Trophoblast cell (in vitro differentiated cells and primary cell): ENCODE results near the gene PNMA6F.

Experiments used
- DNase-seq, 2 donors: peaks; one replicate each; pipeline ENCODE4 v3.0.0-alpha.2; 2016
- H2AFZ ChIP-seq: 2 replicates; pipeline ENCODE4 v1.6.1; 2013; ENCODE audit warnings: low read length, moderate library complexity, mild to moderate bottlenecking; ENCODE audit not compliant: insufficient read depth, poor library complexity
- H2AK5ac ChIP-seq: 2 replicates; pipeline ENCODE4 v1.6.1; 2013; ENCODE audit warnings: mild to moderate bottlenecking, low read length
- H2BK120ac ChIP-seq: 2 replicates; pipeline ENCODE4 v1.6.1; 2013; ENCODE audit warnings: low read length, mild to moderate bottlenecking, moderate library complexity; ENCODE audit not compliant: insufficient read depth, poor library complexity
- H2BK12ac ChIP-seq: 2 replicates; pipeline ENCODE4 v1.6.1; 2013; ENCODE audit warnings: mild to moderate bottlenecking, low read length, moderate library complexity
- H2BK5ac ChIP-seq: 2 replicates; pipeline ENCODE4 v1.6.1; 2013; ENCODE audit warnings: low read length, low read depth, moderate library complexity, mild to moderate bottlenecking; ENCODE audit not compliant: poor library complexity
- H3K14ac ChIP-seq: 2 replicates; pipeline ENCODE4 v1.6.1; 2013; ENCODE audit warnings: mild to moderate bottlenecking, low read length
- H3K18ac ChIP-seq: 2 replicates; pipeline ENCODE4 v1.6.1; 2013; ENCODE audit warnings: mild to moderate bottlenecking, low read length
- H3K23ac ChIP-seq: 2 replicates; pipeline ENCODE4 v1.6.1; 2013; ENCODE audit warnings: low read length
- H3K27ac ChIP-seq: 2 replicates; pipeline ENCODE4 v1.5.1; 2013; ENCODE audit warnings: low read depth, mild to moderate bottlenecking, inconsistent platforms, low read length, moderate library complexity
- H3K27me3 ChIP-seq: 2 replicates; pipeline ENCODE4 v1.6.1; 2013; ENCODE audit warnings: inconsistent platforms, mild to moderate bottlenecking, low read length, moderate library complexity; ENCODE audit not compliant: insufficient read depth
- H3K36me3 ChIP-seq, 2 experiments: 1 replicate in 1 of 2; 2 replicates in 1 of 2; pipeline ENCODE4 v1.6.1; 2013; ENCODE audit warnings: low read length in 2 of 2, mild to moderate bottlenecking in 2 of 2, moderate library complexity in 1 of 2; ENCODE audit not compliant: insufficient read depth in 2 of 2, control insufficient read depth in 1 of 2
- H3K4ac ChIP-seq: 2 replicates; pipeline ENCODE4 v1.6.1; 2013; ENCODE audit warnings: low read depth, mild to moderate bottlenecking, low read length, moderate library complexity
- H3K4me1 ChIP-seq, 2 experiments: 1 replicate in 1 of 2; 2 replicates in 1 of 2; pipeline ENCODE4 v1.6.1; 2013; ENCODE audit warnings: low read length in 2 of 2, mild to moderate bottlenecking in 2 of 2, moderate library complexity in 1 of 2; ENCODE audit not compliant: insufficient read depth in 2 of 2, control insufficient read depth in 1 of 2
- H3K4me2 ChIP-seq: 2 replicates; pipeline ENCODE4 v1.6.1; 2013; ENCODE audit warnings: inconsistent platforms, mild to moderate bottlenecking, low read length, moderate library complexity
- H3K4me3 ChIP-seq: 2 replicates; pipeline ENCODE4 v1.5.1; 2013; ENCODE audit warnings: mild to moderate bottlenecking, low read depth, low read length, inconsistent platforms
- H3K79me1 ChIP-seq: one replicate; pipeline ENCODE4 v1.6.1; 2013; ENCODE audit warnings: low read length
- H3K79me2 ChIP-seq: 2 replicates; pipeline ENCODE4 v1.6.1; 2013; ENCODE audit warnings: low read length, mild to moderate bottlenecking; ENCODE audit not compliant: control insufficient read depth, insufficient read depth, poor library complexity
- H3K9ac ChIP-seq: 2 replicates; pipeline ENCODE4 v1.6.1; 2013; ENCODE audit warnings: mild to moderate bottlenecking, low read length
- H3K9me3 ChIP-seq: 2 replicates; pipeline ENCODE4 v1.6.1; 2013; ENCODE audit warnings: low read depth, mild to moderate bottlenecking, control low read depth, inconsistent platforms, low read length; ENCODE audit not compliant: insufficient read depth
- H4K12ac ChIP-seq: 2 replicates; pipeline ENCODE4 v1.6.1; 2013; ENCODE audit warnings: low read depth, mild to moderate bottlenecking, low read length, moderate library complexity
- H4K8ac ChIP-seq: 2 replicates; pipeline ENCODE4 v1.6.1; 2013; ENCODE audit warnings: low read depth, mild to moderate bottlenecking, low read length, moderate library complexity
- H4K91ac ChIP-seq: one replicate; pipeline ENCODE4 v1.6.1; 2013; ENCODE audit warnings: low read depth, mild to moderate bottlenecking, low read length, moderate library complexity
- WGBS: extraction: QIAGEN DNeasy Blood & Tissue Kit; methylation state at CpG from one replicate; pipeline ENCODE4 v1.1.7; 2013; ENCODE audit warnings: missing lambda C conversion rate; ENCODE audit not compliant: insufficient read length, insufficient coverage; ENCODE audit errors: extremely low coverage; 5-methylcytosine and 5-hydroxymethylcytosine counted together

Gene PNMA6F

GRCh38 chrX:153312041-153312440 is 9.5 kb downstream of the PNMA6F start:
- H3K4me2 ChIP-seq, result no peak overlapping the region
- H2BK12ac ChIP-seq, result no peak overlapping the region
- no peak overlapping the region for H4K91ac ChIP-seq
- no peaks in the 10 kb centered on the region for H3K79me2 ChIP-seq
- WGBS, result no CpG with 5 or more reads among the region's 5 CpGs
- no peaks in the 10 kb centered on the region for H3K79me1 ChIP-seq
- no peak overlapping the region for H3K4me3 ChIP-seq
- no peaks in the 10 kb centered on the region for H3K4me1 ChIP-seq
- no peak for DNase-seq
- no peak overlapping the region for H2AK5ac ChIP-seq
- H3K36me3 ChIP-seq, result no peaks in the 10 kb centered on the region
- H3K18ac ChIP-seq, result no peak overlapping the region
- H3K23ac ChIP-seq, result no peak overlapping the region
- no peak overlapping the region for H4K12ac ChIP-seq
- no peak overlapping the region for H2BK5ac ChIP-seq
- no peak overlapping the region for H3K9ac ChIP-seq
- H2AFZ ChIP-seq, result no peak overlapping the region
- no peak overlapping the region for H3K14ac ChIP-seq
- H2BK120ac ChIP-seq, result no peak overlapping the region
- no peak overlapping the region for H3K27ac ChIP-seq
- no peaks in the 10 kb centered on the region for H3K27me3 ChIP-seq
- H3K4ac ChIP-seq, result no peak overlapping the region
- H3K9me3 ChIP-seq, result no peaks in the 10 kb centered on the region
- H4K8ac ChIP-seq, result no peak overlapping the region

GRCh38 chrX:153310901-153311300 is 10.7 kb downstream of the PNMA6F start:
- Histone ChIP-seq H3K4me3 (no peak overlapping the region), H3K27ac (no peak overlapping the region), H3K18ac (no peak overlapping the region), H3K14ac (no peak overlapping the region), H3K36me3 (no peaks in the 10 kb centered on the region), H2BK12ac (no peak overlapping the region), H2BK5ac (no peak overlapping the region), H4K12ac (no peak overlapping the region), H3K9me3 (no peaks in the 10 kb centered on the region), H3K9ac (no peak overlapping the region), H2BK120ac (no peak overlapping the region), H2AFZ (no peak overlapping the region), H3K4me1 (no peaks in the 10 kb centered on the region), H3K79me2 (no peaks in the 10 kb centered on the region), H3K79me1 (no peaks in the 10 kb centered on the region), H4K8ac (no peak overlapping the region), H3K4ac (no peak overlapping the region), H4K91ac (no peak overlapping the region), H3K27me3 (no peaks in the 10 kb centered on the region), H3K4me2 (no peak overlapping the region), H3K23ac (no peak overlapping the region), H2AK5ac (no peak overlapping the region)
- no peak for DNase-seq
- WGBS, result no CpG with 5 or more reads among the region's 9 CpGs

GRCh38 chrX:153307276-153308178 is 14.0 kb downstream of the PNMA6F start:
- H3K4ac ChIP-seq, result no peak overlapping the region
- H4K12ac ChIP-seq, result no peak overlapping the region
- no peak overlapping the region for H3K14ac ChIP-seq
- no peak overlapping the region for H2AFZ ChIP-seq
- H3K36me3 ChIP-seq, result no peaks in the 10 kb centered on the region
- H3K27ac ChIP-seq, result no peak overlapping the region
- H4K8ac ChIP-seq, result no peak overlapping the region
- H3K79me1 ChIP-seq, result no peaks in the 10 kb centered on the region
- no peak overlapping the region for H3K4me3 ChIP-seq
- no peak overlapping the region for H2BK120ac ChIP-seq
- H3K9ac ChIP-seq, result no peak overlapping the region
- H2BK12ac ChIP-seq, result no peak overlapping the region
- no peaks in the 10 kb centered on the region for H3K9me3 ChIP-seq
- no peak overlapping the region for H4K91ac ChIP-seq
- H2BK5ac ChIP-seq, result no peak overlapping the region
- no peaks in the 10 kb centered on the region for H3K27me3 ChIP-seq
- H3K4me1 ChIP-seq, result no peaks in the 10 kb centered on the region
- no peak overlapping the region for H3K4me2 ChIP-seq
- H3K79me2 ChIP-seq, result no peaks in the 10 kb centered on the region
- DNase-seq, result no peak
- no peak overlapping the region for H2AK5ac ChIP-seq
- no peak overlapping the region for H3K18ac ChIP-seq
- no peak overlapping the region for H3K23ac ChIP-seq
- no CpG with 5 or more reads among the region's 12 CpGs for WGBS

- DNase-seq, result no peak
- H3K4me1 ChIP-seq, result no peaks in the 10 kb centered on the region
- no peak overlapping the region for H2AFZ ChIP-seq
- no peaks in the 10 kb centered on the region for H3K9me3 ChIP-seq
- no peaks in the 10 kb centered on the region for H3K36me3 ChIP-seq
- no peak overlapping the region for H3K9ac ChIP-seq
- no peak overlapping the region for H2AK5ac ChIP-seq
- H2BK5ac ChIP-seq, result no peak overlapping the region
- H4K12ac ChIP-seq, result no peak overlapping the region
- no peak overlapping the region for H3K23ac ChIP-seq
- H2BK120ac ChIP-seq, result no peak overlapping the region
- no peak overlapping the region for H4K8ac ChIP-seq
- no peak overlapping the region for H3K27ac ChIP-seq
- H3K79me2 ChIP-seq, result no peaks in the 10 kb centered on the region
- H3K4me2 ChIP-seq, result no peak overlapping the region
- H3K18ac ChIP-seq, result no peak overlapping the region
- no peak overlapping the region for H3K4ac ChIP-seq
- no CpG with 5 or more reads among the region's 17 CpGs for WGBS
- H3K79me1 ChIP-seq, result no peaks in the 10 kb centered on the region
- H3K14ac ChIP-seq, result no peak overlapping the region
- H3K4me3 ChIP-seq, result no peak overlapping the region
- H4K91ac ChIP-seq, result no peak overlapping the region
- H2BK12ac ChIP-seq, result no peak overlapping the region
- no peaks in the 10 kb centered on the region for H3K27me3 ChIP-seq
Observed at GRCh38 chrX:153306527-153307115, 14.9 kb downstream of the PNMA6F start.
